Neural cell (in vitro differentiated cells): Measurements from ENCODE around the gene SPDYE4. TPM values are rescaled to one million over a fixed set of nuclear protein-coding genes. Genes with fewer than 3 reads are reported as not detected.

Source experiments
- H2AFZ ChIP-seq: fragments of 200-600, 300-800 bp; sonication (generic), shearing (Covaris generic); 2 replicates; pipeline ENCODE4 v1.6.0; 2014; ENCODE audit warnings: low read depth, mild to moderate bottlenecking, antibody characterized with exemption, low read length, moderate library complexity
- H3F3A ChIP-seq: fragments of 200-600 bp; shearing (Covaris generic); 2 replicates; pipeline ENCODE4 v1.6.1; 2016; ENCODE audit warnings: mild to moderate bottlenecking, moderate library complexity, mixed read lengths, antibody characterized with exemption, low read length; ENCODE audit not compliant: insufficient read depth, poor library complexity, severe bottlenecking
- H3K27ac ChIP-seq: fragments of 200-600, 300-800 bp; sonication (generic), shearing (Covaris generic); 2 replicates; pipeline ENCODE4 v1.5.1; 2014; ENCODE audit warnings: mild to moderate bottlenecking, low read length, moderate library complexity
- H3K27me3 ChIP-seq: fragments of 300-800, 200-600 bp; sonication (generic), shearing (Covaris generic); 2 replicates; pipeline ENCODE4 v1.6.0; 2014; ENCODE audit warnings: mild to moderate bottlenecking, low read depth, low read length, moderate library complexity; ENCODE audit not compliant: insufficient read depth
- H3K36me3 ChIP-seq: fragments of 300-800, 200-600 bp; sonication (generic), shearing (Covaris generic); 2 replicates; pipeline ENCODE4 v1.5.1; 2014; ENCODE audit warnings: mild to moderate bottlenecking, antibody characterized with exemption, low read length, moderate library complexity; ENCODE audit not compliant: insufficient read depth
- H3K4me2 ChIP-seq: fragments of 300-800, 200-600 bp; sonication (generic), shearing (Covaris generic); 2 replicates; pipeline ENCODE4 v1.6.0; 2014; ENCODE audit warnings: mild to moderate bottlenecking, low read length
- H3K4me3 ChIP-seq: fragments of 300-800, 200-600 bp; sonication (generic), shearing (Covaris generic); 2 replicates; pipeline ENCODE4 v1.5.1; 2014; ENCODE audit warnings: mild to moderate bottlenecking, low read length, moderate library complexity
- H3K79me2 ChIP-seq: fragments of 200-600 bp; shearing (Covaris generic); replicated peaks from 2 replicates; pipeline ENCODE4 v1.6.0; 2014; ENCODE audit warnings: mild to moderate bottlenecking, low read length, moderate library complexity; ENCODE audit not compliant: insufficient read depth
- H3K9ac ChIP-seq: fragments of 300-800, 200-600 bp; sonication (generic), shearing (Covaris generic); 2 replicates; pipeline ENCODE4 v1.6.1; 2016; ENCODE audit warnings: mild to moderate bottlenecking, low read length, mixed read lengths
- H3K9me2 ChIP-seq: fragments of 200-600 bp; shearing (Covaris generic); 2 replicates; pipeline ENCODE4 v1.6.1; 2016; ENCODE audit warnings: mild to moderate bottlenecking, low read length, mixed read lengths; ENCODE audit not compliant: insufficient read depth
- H3K9me3 ChIP-seq: fragments of 200-600, 300-800 bp; sonication (generic), shearing (Covaris generic); 2 replicates; pipeline ENCODE4 v1.6.1; 2016; ENCODE audit warnings: mild to moderate bottlenecking, mixed run types, low read length, moderate library complexity, mixed read lengths
- H4K20me1 ChIP-seq: fragments of 200-600 bp; shearing (Covaris generic); 2 replicates; pipeline ENCODE4 v1.6.1; 2016; ENCODE audit warnings: mild to moderate bottlenecking, mixed run types; ENCODE audit not compliant: insufficient read depth
- CTCF ChIP-seq: fragments of 450-650 bp; IDR thresholded peaks from 2 replicates; pipeline ENCODE4 v1.5.1; 2014; ENCODE audit warnings: antibody characterized with exemption, mild to moderate bottlenecking, moderate library complexity; ENCODE audit not compliant: poor library complexity, severe bottlenecking
- EP300 ChIP-seq: fragments of 450-650 bp; conservative IDR thresholded peaks from 2 replicates; pipeline ENCODE4 v1.6.1; 2014; ENCODE audit warnings: antibody characterized with exemption, mild to moderate bottlenecking, moderate library complexity; ENCODE audit not compliant: poor library complexity, severe bottlenecking
- EZH2 ChIP-seq: fragments of 200-600, 300-800 bp; shearing (Covaris generic), sonication (generic); IDR thresholded peaks from 2 replicates; pipeline ENCODE4 v1.6.1; 2014; ENCODE audit warnings: antibody characterized with exemption, low read length, borderline replicate concordance, mild to moderate bottlenecking; ENCODE audit not compliant: insufficient read depth, poor library complexity, severe bottlenecking
- MXI1 ChIP-seq: fragments of 450-650 bp; conservative IDR thresholded peaks from 2 replicates; pipeline ENCODE4 v1.6.1; 2014; ENCODE audit warnings: antibody characterized with exemption, mild to moderate bottlenecking; ENCODE audit not compliant: poor library complexity, severe bottlenecking
- POLR2AphosphoS5 ChIP-seq: IDR thresholded peaks from 2 replicates; pipeline ENCODE4 v1.6.1; 2012
- RAD21 ChIP-seq: fragments of 450-650 bp; conservative IDR thresholded peaks from 2 replicates; pipeline ENCODE4 v1.6.1; 2014; ENCODE audit warnings: antibody characterized with exemption, mild to moderate bottlenecking, moderate library complexity
- REST ChIP-seq: IDR thresholded peaks from 2 replicates; pipeline ENCODE4 v1.6.1; 2012; ENCODE audit warnings: borderline replicate concordance
- SMC3 ChIP-seq: fragments of 450-650 bp; conservative IDR thresholded peaks from 2 replicates; pipeline ENCODE4 v1.6.1; 2014; ENCODE audit warnings: antibody characterized with exemption, mild to moderate bottlenecking, moderate library complexity; ENCODE audit not compliant: poor library complexity
- TAF1 ChIP-seq: IDR thresholded peaks from 2 replicates; pipeline ENCODE4 v1.6.1; 2012; ENCODE audit warnings: low read depth
- polyA plus RNA-seq: library from polyadenylated mRNA; depleted of rRNA; stranded (reverse); fragments of >200 nt; gene quantifications from 2 replicates; pipeline ENCODE4 v1.2.3, GENCODE V29; 2014

Gene SPDYE4
- polyA plus RNA-seq, 1 donor from 2014 or later, result not detected

GRCh38 chr17:8706431-8706830, 51.9 kb downstream of the SPDYE4 start:
- Histone ChIP-seq H3K79me2 (no peaks in the 10 kb centered on the region), H2AFZ (no peak overlapping the region), H3K27me3 (no peaks in the 10 kb centered on the region), H3K9ac (no peak overlapping the region), H3F3A (no peaks in the 10 kb centered on the region), H3K4me3 (no peak overlapping the region), H3K27ac (no peak overlapping the region), H3K9me2 (no peaks in the 10 kb centered on the region), H3K4me2 (no peak overlapping the region), H3K36me3 (no peaks in the 10 kb centered on the region), H3K9me3 (no peaks in the 10 kb centered on the region), H4K20me1 (no peaks in the 10 kb centered on the region)
- TF ChIP-seq SMC3 (no peak), MXI1 (no peak), EP300 (no peak), RAD21 (no peak)

- no peak overlapping the region for H3K27ac ChIP-seq
Observed at GRCh38 chr17:8705427-8705826, 52.9 kb downstream of the SPDYE4 start.

GRCh38 chr17:8703001-8703400, 55.3 kb downstream of the SPDYE4 start:
- no peak overlapping the region for H3K4me3 ChIP-seq
- no peaks in the 10 kb centered on the region for H4K20me1 ChIP-seq
- no peaks in the 10 kb centered on the region for H3K9me2 ChIP-seq
- H3K4me2 ChIP-seq, result no peak overlapping the region
- no peaks in the 10 kb centered on the region for H3F3A ChIP-seq
- no peaks in the 10 kb centered on the region for H3K9me3 ChIP-seq
- H2AFZ ChIP-seq, result no peak overlapping the region
- H3K27ac ChIP-seq, result no peak overlapping the region
- no peaks in the 10 kb centered on the region for H3K27me3 ChIP-seq
- H3K9ac ChIP-seq, result no peak overlapping the region
- H3K79me2 ChIP-seq, result no peaks in the 10 kb centered on the region
- H3K36me3 ChIP-seq, result no peaks in the 10 kb centered on the region
- TF ChIP-seq TAF1 (no peak), MXI1 (no peak), POLR2AphosphoS5 (no peak), CTCF (no peak), RAD21 (no peak), SMC3 (no peak), EP300 (no peak), REST (no peak)

More at GRCh38 chr17:8705427-8705826, 52.9 kb downstream of the SPDYE4 start:
- no peaks in the 10 kb centered on the region for H3K9me2 ChIP-seq
- H3K4me2 ChIP-seq, result no peak overlapping the region
- TF ChIP-seq MXI1, result no peak
- TF ChIP-seq EP300, result no peak
- TF ChIP-seq REST, result no peak
- no peak for TF ChIP-seq RAD21
- no peak for TF ChIP-seq EZH2
- TF ChIP-seq POLR2AphosphoS5, result no peak
- no peaks in the 10 kb centered on the region for H3K27me3 ChIP-seq
- H3K9ac ChIP-seq, result no peak overlapping the region
- H3K9me3 ChIP-seq, result no peaks in the 10 kb centered on the region
- no peaks in the 10 kb centered on the region for H3K36me3 ChIP-seq
- H4K20me1 ChIP-seq, result no peaks in the 10 kb centered on the region
- no peak overlapping the region for H3K4me3 ChIP-seq
- H3F3A ChIP-seq, result no peaks in the 10 kb centered on the region
- no peak overlapping the region for H2AFZ ChIP-seq
- H3K79me2 ChIP-seq, result no peaks in the 10 kb centered on the region
